Activated CD4-positive, CD25-positive, alpha-beta regulatory T cell treated with anti-CD3 and anti-CD28 coated beads, Interleukin-2, amount 50 U/mL, for 24 hours (primary cell): ENCODE data around the gene PIWIL4.
A peak's percentile ranks its signal among the peaks of the same experiment; 100 is the strongest.

Experiments
- ATAC-seq, 2 donors: fragments of 150-1000 bp; cut with Tn5 transposase; one replicate each; pipeline ENCODE4 v1.10.0; 2021; ENCODE audit warnings: mild to moderate bottlenecking in 1 of 2, moderate library complexity in 1 of 2

Gene PIWIL4

DNA sequence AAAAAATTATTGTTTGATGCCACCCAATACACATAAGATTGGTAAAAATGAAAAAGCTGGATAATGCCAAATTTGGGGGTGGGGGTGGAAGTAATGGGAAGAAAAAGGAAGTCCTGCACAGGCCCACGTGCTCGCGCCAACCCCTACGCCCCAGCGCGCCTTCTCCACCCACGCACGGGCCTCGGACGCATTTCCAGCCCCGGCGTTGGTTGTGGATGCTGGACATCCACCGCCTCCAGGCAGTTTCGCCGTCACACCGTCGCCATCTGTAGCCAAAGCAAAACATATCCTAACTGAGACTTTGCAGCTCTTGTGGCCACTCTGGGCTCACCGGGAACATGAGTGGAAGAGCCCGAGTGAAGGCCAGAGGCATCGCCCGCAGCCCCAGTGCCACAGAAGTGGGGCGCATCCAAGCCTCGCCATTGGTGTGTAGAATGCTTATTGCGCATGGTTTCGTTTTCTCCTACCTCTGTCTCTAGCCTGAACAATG is at the start of gene PIWIL4:
TSS of gene PIWIL4 (plus strand) at position 188 of the 490 bp plus-strand sequence. CDS start at position 339, 151 bp downstream.
- ATAC-seq: no peak

DNA sequence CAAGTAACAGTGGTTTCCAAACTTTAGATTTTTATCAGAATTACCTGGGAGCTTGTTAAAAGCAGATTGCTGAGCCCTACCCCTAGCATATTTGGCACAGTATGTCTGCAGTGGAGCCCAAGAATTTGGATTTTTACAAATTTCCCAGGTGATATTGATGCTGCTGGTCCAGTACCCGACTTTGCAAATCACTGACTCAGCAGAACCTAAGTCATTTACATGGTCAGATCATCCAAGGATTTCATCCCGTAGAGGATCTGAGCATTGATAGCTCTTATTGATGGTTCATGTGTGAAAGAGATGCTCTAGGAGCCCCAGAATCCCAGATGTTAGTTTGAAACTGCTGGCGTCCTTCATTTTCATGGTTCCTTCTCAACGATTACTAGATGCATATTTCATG is 48.9 kb upstream of the PIWIL4 start:
- no peak for ATAC-seq

DNA sequence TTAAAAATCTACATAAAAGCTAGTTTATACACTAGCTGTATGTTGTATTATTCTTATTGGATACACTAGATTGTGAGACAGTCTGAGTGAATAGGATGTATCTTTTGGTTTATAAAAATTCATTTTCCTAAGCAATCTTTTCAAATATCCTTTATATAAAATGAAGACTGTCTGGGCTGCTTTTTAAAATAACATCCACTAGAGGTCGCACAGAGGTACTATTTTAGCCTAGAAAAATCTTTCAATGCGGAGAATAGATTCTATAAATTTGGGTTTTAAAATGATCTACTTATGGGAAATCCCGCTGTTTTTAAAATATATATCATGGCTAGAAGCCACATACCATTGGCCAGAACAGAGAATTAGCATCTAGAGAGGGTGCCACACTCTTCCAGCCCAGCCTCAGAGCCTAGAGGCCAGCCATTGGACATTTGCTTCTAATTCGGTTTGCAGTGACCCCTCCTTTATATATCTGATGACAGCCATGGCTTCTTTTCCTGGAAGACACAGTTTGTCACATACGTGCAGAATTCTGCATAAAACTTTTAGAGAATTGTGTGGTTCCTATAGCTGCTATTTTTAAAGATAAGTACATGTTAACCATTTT is 47.6 kb upstream of the PIWIL4 start:
- ATAC-seq: no peak

DNA sequence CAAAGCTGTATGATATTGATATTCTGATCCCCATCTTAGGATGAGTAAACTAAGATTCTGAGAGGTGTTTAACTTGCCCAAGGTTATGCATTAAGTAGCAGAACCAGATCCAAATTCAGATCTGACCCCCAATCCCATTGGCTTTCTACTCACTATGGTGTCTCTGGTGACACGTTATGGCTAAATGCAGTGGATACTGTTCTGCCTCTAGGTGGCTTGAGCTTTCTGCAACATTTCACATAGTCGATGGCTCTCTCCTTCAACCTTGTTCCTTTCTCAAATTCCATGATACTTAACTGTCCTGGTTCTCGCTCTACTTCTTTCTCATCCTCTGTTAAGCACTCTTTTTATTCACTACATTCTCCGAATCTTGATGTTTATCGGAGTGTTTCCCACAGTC is 45.5 kb upstream of the PIWIL4 start:
- no peak for ATAC-seq

DNA sequence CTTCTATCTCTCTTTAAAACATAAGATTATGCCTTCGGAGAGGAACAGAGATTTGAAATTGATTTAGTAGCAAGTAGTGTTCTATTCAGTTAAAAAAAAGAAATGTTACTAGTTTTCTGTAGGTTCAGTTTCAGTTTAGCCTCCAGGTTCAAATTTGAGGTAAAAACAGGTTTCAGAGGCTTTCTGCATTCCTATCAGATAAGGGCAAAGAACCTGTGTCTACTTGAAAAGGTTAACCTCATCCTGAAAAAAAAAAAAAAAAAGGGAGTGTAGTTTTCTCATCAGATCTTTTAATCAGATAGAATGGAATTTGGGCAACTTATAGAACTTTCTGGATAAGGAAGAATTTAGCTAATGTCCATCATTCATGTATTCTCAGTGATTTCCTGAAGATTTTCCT is 42.8 kb upstream of the PIWIL4 start:
- no peak for ATAC-seq

DNA sequence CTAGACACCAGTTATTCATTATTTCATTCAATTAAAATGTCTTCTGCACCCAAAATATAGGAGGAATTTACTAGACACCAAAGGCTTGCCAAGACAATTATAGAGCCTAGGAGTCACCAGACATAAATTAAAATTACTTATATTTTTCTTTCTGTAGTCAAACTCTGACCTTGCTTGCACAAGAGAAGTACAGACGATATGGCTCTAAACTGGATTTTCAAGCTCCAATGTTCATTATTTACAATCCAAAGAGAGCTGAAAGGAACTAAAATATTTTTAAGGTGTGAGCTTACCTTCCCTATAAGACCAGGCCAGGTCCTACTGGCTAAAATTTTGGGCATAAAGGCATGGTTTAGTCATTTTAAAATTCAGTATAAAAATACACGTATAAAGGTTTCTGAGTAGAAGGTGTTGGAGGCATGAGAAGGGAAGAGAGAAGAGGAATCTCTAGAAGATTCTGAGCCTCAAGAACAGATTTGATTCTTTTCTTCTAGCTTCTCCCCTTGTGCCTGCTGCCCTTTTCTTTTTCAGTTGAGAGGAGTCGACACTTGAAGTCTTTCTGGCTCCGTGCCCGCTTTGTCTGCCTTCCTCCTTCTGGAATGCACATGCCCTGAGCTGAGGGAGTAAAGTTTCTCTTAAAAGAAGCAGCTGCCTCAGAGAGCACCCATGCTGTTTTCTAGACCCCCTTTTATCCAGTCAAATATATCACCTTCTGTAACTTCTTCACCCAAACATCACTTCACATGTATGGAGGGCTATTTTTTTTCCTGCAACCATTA is 41.4 kb upstream of the PIWIL4 start:
- no peak for ATAC-seq

DNA sequence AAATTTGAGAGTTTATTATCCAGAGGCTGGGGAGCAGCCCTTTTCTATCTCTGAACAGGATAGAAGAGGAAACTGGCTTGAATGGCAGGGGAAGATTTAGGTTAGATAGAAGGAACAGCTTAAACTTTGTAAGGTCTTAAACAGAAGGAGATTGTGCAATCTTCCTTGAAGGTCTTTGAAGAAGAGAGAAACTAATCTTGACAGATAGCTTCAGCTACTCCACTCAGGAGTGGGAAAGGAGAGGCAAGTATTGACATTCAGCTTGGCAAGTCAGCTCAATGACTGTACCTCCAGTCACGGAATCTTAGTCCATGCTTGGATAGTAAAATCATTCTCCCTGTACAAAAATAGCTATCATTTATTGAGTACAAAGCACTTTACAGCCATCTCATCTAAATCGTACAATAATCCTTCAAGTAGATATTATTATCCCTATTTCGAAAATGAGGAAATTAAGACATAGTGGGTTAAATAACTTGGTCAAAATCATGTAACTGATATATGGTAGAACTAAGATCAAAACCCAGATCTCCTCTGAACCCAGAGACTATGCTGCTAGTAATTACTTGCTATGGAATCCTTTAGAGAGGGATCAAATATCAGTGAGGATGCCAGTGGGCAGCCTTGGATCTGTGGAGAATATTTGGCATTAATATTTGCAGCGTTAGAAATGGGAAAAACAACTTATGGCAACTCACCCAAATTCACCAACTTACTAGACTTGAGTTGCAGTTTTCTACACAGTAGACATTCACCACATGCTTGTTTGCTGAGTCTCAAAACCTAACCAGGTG is 40.3 kb upstream of the PIWIL4 start:
- ATAC-seq: no peak

DNA sequence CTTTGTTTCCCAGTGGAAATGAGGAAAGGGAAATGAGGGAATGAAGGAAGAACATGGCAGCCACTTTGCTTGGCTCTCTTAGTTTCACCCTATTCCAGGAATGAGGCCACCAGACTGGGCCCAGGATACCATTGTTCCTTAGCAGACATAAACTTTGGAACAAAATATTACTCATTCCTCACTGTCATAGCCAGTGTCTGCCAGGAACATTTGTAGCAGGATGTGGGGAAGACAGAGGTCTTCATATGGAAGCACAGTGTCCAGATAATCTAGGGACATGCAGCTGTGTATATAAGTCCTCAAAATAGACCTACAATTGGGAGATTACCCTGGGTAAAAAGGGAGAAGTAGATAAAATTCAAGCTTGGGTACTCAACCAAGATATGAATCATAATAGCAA is 38.6 kb upstream of the PIWIL4 start:
- ATAC-seq: no peak

DNA sequence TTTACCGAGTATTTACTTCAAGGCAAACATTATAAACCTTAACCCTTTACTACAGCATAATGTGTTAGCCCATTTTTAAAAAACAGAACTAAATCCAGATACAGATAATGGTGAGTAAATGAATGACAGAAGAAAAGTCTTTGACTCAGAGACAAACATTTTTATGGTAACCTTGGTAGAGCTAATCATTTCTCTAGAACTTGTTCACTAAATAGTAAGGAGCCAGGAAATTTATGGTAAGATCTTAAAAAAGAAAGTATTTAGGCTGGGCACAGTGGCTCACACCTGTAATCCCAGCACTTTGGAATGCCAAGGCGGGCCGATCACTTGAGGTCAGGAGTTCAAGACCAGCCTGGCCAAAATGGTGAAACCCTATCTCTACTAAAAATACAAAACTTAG is 35.0 kb upstream of the PIWIL4 start:
- no peak for ATAC-seq

DNA sequence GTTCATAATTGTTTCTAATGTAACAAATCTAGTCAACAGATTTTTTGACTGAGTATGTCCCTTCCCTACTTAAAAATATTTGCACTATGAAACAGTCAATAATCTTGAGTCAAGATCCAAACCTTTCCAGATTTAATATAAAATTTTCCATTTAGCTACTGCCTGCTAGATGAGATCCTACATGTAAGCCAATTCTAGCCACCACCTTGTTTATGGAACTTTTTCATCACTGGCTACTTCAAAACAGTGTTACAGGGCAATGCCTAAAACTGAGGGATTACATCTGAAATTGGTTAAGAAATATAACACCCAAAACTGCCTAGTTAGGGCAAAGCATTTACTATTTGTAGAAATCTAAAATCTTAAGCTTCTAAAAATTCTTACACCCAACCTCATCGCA is 34.0 kb upstream of the PIWIL4 start:
- no peak for ATAC-seq

DNA sequence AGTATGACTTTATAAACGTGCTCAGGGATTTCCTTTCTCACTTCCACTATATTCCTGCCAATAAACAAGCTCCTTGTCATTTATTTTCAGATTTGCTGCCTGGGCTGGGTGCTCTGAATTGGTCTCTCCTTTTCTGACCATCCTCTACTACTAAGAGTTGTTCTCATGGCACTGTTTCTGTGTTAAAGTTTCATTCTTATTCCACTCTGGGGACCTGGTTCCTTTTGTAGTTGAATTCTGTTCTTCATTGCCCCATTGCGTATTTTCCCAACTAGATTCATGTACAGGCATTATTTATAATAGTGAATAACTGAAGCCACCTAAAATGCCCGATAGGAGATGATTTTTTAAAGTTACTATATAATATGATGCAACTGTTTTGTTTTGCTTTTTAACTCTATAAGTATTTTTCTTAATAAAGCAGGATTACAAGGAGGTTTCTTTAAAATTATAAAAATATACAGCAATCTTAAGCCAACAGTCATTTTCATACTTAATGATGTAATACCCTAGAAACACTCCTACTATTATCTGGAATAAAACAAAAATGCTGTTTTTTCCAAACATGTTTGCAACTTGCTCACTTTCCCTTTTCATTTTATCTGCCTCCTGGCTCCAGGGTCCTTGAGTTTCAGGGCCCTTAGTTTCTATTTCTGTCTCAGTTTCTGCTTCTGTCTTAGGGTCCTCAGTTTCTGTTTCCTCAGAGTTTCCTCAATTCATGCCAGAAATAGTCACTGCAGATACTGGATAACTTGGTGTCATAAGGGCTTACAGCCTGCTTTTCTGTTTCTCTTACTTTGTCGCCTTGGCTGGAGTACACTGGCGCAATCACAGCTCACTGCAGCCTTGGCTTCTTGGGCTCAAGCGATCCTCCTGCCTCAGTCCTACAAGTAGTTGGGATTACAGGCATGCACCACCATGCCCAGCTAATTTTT is 33.2 kb upstream of the PIWIL4 start:
- no peak for ATAC-seq

DNA sequence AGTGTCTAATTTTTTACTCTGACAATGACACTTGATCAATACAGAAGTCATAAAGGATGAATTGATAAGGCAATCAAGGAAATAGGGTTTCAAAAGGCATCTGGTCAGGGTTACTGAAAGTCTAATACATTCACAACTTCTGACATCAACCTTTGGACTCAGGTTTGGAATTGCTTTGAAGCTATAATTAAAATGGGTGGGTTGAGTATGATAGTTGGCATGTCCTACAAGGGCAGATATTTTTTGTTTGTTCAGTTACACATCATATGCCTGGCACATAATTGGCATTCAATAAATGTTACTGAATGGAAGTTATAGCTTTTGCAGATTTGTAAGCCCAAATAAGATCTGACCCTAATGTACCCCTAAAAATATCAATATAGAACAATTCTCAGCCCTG is 30.8 kb upstream of the PIWIL4 start:
- ATAC-seq: no peak

DNA sequence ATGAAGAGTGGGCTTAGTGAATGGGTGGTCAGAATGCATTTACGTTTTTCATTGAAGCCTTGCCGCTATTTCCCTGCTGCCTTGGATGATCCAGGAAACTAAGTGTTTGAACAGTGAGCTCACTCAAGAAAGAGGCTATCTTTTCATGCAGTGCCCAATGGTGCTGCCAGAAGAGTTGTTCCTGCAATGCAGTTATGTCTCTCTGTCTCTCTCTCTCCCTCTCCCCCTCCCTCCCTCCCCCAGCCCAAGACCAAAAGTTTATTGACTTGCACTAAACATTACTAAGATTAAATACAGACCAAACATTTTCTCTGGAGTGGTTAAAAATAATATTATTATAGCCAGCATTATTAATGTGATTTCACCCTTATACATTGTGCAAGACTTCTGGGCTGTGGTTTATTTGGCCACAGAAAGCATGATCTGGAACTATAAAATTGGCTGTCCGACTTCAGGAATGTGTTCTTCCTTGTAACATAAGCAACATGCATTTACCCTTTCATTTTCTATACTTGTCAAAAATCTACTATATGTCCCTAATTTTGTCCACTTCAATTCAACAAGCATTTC is 30.1 kb upstream of the PIWIL4 start:
- ATAC-seq: no peak

DNA sequence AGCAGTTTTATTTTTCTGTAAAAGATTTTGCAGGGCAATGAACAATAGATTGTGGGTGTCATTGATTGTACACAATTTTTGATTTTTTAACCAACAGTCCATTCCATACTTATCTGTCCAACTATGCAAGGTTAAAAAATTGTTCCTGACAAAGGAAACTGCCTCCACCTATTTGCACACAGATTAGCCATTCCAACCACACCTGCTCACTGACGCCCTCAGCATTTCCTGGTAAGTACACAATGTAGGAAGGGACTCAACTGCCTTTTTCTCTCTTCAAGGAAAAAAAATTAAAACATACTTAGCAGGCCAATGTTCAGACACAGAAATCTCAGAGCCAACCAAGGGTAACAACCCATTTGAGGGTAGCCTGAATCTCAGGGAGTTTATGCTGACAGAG is 27.7 kb upstream of the PIWIL4 start:
- no peak for ATAC-seq

DNA sequence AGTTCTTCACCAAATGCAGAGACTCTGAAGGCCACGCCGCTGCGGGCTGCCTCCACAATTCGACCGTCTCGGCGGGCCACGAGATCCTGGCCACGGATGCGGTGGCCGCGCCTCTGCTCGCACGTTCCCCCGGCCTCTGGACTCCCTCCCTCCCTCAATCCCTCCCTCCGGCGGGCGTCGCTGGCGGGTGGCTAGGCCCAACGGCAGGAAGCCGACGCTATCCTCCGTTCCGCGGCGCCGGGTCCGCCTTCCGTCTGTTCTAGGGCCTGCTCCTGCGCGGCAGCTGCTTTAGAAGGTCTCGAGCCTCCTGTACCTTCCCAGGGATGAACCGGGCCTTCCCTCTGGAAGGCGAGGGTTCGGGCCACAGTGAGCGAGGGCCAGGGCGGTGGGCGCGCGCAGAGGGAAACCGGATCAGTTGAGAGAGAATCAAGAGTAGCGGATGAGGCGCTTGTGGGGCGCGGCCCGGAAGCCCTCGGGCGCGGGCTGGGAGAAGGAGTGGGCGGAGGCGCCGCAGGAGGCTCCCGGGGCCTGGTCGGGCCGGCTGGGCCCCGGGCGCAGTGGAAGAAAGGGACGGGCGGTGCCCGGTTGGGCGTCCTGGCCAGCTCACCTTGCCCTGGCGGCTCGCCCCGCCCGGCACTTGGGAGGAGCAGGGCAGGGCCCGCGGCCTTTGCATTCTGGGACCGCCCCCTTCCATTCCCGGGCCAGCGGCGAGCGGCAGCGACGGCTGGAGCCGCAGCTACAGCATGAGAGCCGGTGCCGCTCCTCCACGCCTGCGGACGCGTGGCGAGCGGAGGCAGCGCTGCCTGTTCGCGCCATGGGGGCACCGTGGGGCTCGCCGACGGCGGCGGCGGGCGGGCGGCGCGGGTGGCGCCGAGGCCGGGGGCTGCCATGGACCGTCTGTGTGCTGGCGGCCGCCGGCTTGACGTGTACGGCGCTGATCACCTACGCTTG is 23.2 kb upstream of the PIWIL4 start, which contains the start of gene FUT4:
TSS of gene FUT4 (plus strand) at position 227 of the 951 bp plus-strand sequence. CDS start at position 440, 213 bp downstream.
- peak; percentile 80 to 82 for ATAC-seq

DNA sequence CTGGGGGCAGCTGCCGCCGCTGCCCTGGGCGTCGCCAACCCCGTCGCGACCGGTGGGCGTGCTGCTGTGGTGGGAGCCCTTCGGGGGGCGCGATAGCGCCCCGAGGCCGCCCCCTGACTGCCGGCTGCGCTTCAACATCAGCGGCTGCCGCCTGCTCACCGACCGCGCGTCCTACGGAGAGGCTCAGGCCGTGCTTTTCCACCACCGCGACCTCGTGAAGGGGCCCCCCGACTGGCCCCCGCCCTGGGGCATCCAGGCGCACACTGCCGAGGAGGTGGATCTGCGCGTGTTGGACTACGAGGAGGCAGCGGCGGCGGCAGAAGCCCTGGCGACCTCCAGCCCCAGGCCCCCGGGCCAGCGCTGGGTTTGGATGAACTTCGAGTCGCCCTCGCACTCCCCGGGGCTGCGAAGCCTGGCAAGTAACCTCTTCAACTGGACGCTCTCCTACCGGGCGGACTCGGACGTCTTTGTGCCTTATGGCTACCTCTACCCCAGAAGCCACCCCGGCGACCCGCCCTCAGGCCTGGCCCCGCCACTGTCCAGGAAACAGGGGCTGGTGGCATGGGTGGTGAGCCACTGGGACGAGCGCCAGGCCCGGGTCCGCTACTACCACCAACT is 22.4 kb upstream of the PIWIL4 start:
- ATAC-seq: peak in 1 of 2 donors; percentile 5

DNA sequence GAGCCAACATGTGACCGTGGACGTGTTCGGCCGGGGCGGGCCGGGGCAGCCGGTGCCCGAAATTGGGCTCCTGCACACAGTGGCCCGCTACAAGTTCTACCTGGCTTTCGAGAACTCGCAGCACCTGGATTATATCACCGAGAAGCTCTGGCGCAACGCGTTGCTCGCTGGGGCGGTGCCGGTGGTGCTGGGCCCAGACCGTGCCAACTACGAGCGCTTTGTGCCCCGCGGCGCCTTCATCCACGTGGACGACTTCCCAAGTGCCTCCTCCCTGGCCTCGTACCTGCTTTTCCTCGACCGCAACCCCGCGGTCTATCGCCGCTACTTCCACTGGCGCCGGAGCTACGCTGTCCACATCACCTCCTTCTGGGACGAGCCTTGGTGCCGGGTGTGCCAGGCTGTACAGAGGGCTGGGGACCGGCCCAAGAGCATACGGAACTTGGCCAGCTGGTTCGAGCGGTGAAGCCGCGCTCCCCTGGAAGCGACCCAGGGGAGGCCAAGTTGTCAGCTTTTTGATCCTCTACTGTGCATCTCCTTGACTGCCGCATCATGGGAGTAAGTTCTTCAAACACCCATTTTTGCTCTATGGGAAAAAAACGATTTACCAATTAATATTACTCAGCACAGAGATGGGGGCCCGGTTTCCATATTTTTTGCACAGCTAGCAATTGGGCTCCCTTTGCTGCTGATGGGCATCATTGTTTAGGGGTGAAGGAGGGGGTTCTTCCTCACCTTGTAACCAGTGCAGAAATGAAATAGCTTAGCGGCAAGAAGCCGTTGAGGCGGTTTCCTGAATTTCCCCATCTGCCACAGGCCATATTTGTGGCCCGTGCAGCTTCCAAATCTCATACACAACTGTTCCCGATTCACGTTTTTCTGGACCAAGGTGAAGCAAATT is 21.7 kb upstream of the PIWIL4 start:
- no peak for ATAC-seq

DNA sequence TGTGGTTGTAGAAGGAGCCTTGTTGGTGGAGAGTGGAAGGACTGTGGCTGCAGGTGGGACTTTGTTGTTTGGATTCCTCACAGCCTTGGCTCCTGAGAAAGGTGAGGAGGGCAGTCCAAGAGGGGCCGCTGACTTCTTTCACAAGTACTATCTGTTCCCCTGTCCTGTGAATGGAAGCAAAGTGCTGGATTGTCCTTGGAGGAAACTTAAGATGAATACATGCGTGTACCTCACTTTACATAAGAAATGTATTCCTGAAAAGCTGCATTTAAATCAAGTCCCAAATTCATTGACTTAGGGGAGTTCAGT is 21.1 kb upstream of the PIWIL4 start:
- ATAC-seq: no peak

DNA sequence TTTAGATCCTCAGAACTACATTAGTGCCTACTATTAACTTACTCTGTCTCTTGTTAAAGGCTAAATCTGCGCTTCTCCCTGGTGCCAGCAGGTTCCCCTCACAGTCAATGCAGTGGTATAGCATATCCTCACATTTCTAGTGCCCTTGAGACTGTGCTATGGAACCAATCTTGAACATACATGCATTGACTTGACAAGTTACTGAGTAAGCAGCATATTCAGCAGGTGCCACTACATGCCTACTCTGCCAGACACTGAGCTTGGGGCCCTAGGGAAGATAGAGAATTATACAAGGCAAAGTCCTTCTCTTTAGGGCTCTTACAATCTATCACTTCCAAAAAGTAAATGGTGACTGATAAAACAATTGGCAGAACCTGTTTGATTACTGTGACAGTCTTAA is 20.3 kb upstream of the PIWIL4 start:
- no peak for ATAC-seq
